ENCODE measurements around the gene WARS2.

GRCh38 chr1:119045096-119045746 lies 95.2 kb downstream of the WARS2 start:
- TF ChIP-seq EP300 (IDR thresholded peaks at IDR 0.05) (no peak), CTCF (IDR thresholded peaks at IDR 0.05) (no peak), POLR2A (IDR thresholded peaks at IDR 0.05) (no peak)

All from suprapubic skin (tissue), 3 donors.